Natural killer cell (primary cell): ENCODE results near the gene CCL8. TPM values are rescaled to one million over a fixed set of nuclear protein-coding genes. Genes with fewer than 3 reads are reported as not detected.

Source experiments
- ATAC-seq, 3 donors: fragments of 150-1000 bp in 2 of 3; fragments of 200-7000 bp in 1 of 3; cut with Tn5 transposase; 1 replicate in 1 of 3; 2 replicates in 2 of 3; pipeline ENCODE4 v1.10.0; 2021; ENCODE audit warnings: mild to moderate bottlenecking in 2 of 3, moderate library complexity in 2 of 3
- DNase-seq, 2 donors: peaks; one replicate each; pipeline versions ENCODE4 v3.0.0 to v3.0.0-alpha.2; 2013 to 2021; ENCODE audit warnings: mixed read lengths in 1 of 2
- H3K27ac ChIP-seq: one replicate; pipeline ENCODE4 v1.5.1; 2013; ENCODE audit warnings: mild to moderate bottlenecking, low read length
- H3K27me3 ChIP-seq: one replicate; pipeline ENCODE4 v1.6.1; 2013; ENCODE audit warnings: low read length; ENCODE audit not compliant: control insufficient read depth, insufficient read depth
- H3K36me3 ChIP-seq: one replicate; pipeline ENCODE4 v1.6.1; 2013; ENCODE audit warnings: low read length; ENCODE audit not compliant: control insufficient read depth, insufficient read depth
- H3K4me1 ChIP-seq: one replicate; pipeline ENCODE4 v1.6.1; 2013; ENCODE audit warnings: low read length; ENCODE audit not compliant: control insufficient read depth, insufficient read depth
- H3K4me3 ChIP-seq: one replicate; pipeline ENCODE4 v1.5.1; 2013; ENCODE audit warnings: low read length
- H3K9me3 ChIP-seq: one replicate; pipeline ENCODE4 v1.6.1; 2013; ENCODE audit warnings: low read length; ENCODE audit not compliant: control insufficient read depth, insufficient read depth
- H3K27ac Mint-ChIP-seq, 2 donors: one replicate each; pipeline ENCODE4 v1.8.0; 2022; ENCODE audit warnings: mild to moderate bottlenecking in 2 of 2, mixed read lengths in 2 of 2, moderate library complexity in 1 of 2
- H3K27me3 Mint-ChIP-seq, 2 donors: one replicate each; pipeline ENCODE4 v1.8.0; 2022; ENCODE audit warnings: low read depth in 2 of 2, mixed read lengths in 2 of 2
- H3K36me3 Mint-ChIP-seq: one replicate; pipeline ENCODE4 v1.8.0; 2022; ENCODE audit warnings: mixed read lengths
- H3K4me1 Mint-ChIP-seq, 2 donors: one replicate each; pipeline ENCODE4 v1.8.0; 2022; ENCODE audit warnings: mixed read lengths in 2 of 2
- H3K4me3 Mint-ChIP-seq: one replicate; pipeline ENCODE4 v1.8.0; 2022; ENCODE audit warnings: mild to moderate bottlenecking, moderate library complexity, mixed read lengths
- H3K9me3 Mint-ChIP-seq, 2 donors: one replicate each; pipeline ENCODE4 v1.8.0; 2022; ENCODE audit warnings: mixed read lengths in 2 of 2
- CTCF ChIP-seq: fragments of 200-600 bp; IDR thresholded peaks from one replicate; pipeline ENCODE4 v1.8.0; 2022; ENCODE audit warnings: antibody characterized with exemption
- WGBS: methylation state at CpG from one replicate; pipeline ENCODE4 v1.1.7; 2013; ENCODE audit warnings: missing lambda C conversion rate; ENCODE audit not compliant: insufficient coverage; 5-methylcytosine and 5-hydroxymethylcytosine counted together
- intact Hi-C: fragments of 100-400 bp; cut with micrococcal nuclease; formaldehyde crosslinking; loops from one replicate; pipeline ENCODE4 v1.14.2; 2022
- total RNA-seq, 4 donors: library from RNA; stranded (reverse); fragments of 120-200 nt in 1 of 4; gene quantifications; one replicate each; pipeline versions ENCODE4 v1.2.3 to v1.2.4, GENCODE V29; 2013 to 2022

The CCL8 gene
- total RNA-seq, 3 donors from 2014 or later (not counting 1 experiment from before 2014, with no cell fraction given): not detected

DNA sequence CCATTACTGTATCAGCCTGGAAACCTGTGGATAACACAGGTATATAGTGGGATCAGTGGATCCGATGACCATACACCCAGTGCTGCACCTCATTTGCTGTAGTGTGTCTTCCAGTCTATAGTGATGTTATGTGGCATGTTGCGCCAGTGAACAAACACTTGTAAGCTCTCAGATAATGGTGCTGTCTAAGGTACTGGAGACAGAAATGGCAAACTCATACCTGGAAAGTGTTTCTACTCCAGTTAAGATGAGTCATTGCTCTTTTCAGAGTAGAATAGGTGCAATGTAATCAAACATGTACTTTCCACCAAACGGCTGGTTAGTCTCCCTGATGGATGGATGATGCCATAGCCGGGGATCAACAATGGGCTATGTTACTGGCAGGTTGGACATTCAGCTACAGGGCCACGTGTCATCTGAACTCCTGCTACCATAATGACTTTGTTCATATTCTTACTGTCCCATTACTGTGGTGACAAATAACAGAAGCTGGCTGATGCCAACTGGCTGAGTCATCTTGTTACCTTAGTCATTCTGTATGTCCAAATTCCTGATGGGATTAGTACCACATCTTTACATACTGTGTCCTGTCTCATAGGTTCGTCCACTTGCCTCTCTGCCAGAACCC, 27.4 kb upstream of the CCL8 start:
- no peak for TF ChIP-seq CTCF
- Mint-ChIP-seq H3K27ac (no peak overlapping the region), H3K4me3 (no peak overlapping the region), H3K4me1 (no peaks in the 10 kb centered on the region), H3K9me3 (no peaks in the 10 kb centered on the region), H3K27me3 (peaks cover 8 to 10% of the 10 kb centered on the region in 2 donors), H3K36me3 (no peaks in the 10 kb centered on the region)
- intact Hi-C loops: no loop called here
- no peaks in the 10 kb centered on the region for H3K4me1 ChIP-seq
- no peak overlapping the region for H3K27ac ChIP-seq
- H3K27me3 ChIP-seq: no peaks in the 10 kb centered on the region
- H3K9me3 ChIP-seq: no peaks in the 10 kb centered on the region
- H3K36me3 ChIP-seq: no peaks in the 10 kb centered on the region
- WGBS: 87% methylated on average over 6 of the region's 6 CpGs
- no peak for DNase-seq
- no peak overlapping the region for H3K4me3 ChIP-seq
- no peak for ATAC-seq

DNA sequence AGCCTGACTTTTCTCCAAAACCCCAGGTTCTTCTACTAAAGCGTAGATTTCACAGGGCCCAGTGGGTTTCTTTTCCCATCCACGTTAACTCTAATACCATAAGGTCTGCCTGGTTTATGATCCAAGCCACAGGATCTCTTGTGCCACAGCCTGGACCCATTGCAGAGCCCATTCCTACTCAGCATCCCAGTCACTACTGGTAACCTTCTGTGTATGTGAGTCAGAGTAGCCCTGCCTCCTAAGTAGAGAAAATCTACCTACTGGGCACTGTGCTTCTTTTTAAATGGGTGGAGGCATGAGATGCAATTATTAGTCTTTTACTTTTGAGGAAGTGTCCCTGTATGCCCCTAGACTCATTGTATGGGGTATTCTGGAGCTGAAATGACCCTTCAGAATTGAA, 20.2 kb upstream of the CCL8 start:
- H3K4me1 ChIP-seq: no peaks in the 10 kb centered on the region
- DNase-seq (no peak), ATAC-seq (no peak)
- Mint-ChIP-seq H3K27me3 (peaks cover 10 to 29% of the 10 kb centered on the region in 2 donors), H3K36me3 (no peaks in the 10 kb centered on the region), H3K9me3 (no peaks in the 10 kb centered on the region), H3K4me3 (no peak overlapping the region), H3K4me1 (no peaks in the 10 kb centered on the region), H3K27ac (no peak overlapping the region)
- H3K36me3 ChIP-seq: no peaks in the 10 kb centered on the region
- H3K27me3 ChIP-seq: no peaks in the 10 kb centered on the region
- TF ChIP-seq CTCF: no peak
- H3K27ac ChIP-seq: no peak overlapping the region
- no peak overlapping the region for H3K4me3 ChIP-seq
- no peaks in the 10 kb centered on the region for H3K9me3 ChIP-seq
- intact Hi-C loops: no loop called here
- WGBS: 85% methylated on average over 2 of the region's 2 CpGs

DNA sequence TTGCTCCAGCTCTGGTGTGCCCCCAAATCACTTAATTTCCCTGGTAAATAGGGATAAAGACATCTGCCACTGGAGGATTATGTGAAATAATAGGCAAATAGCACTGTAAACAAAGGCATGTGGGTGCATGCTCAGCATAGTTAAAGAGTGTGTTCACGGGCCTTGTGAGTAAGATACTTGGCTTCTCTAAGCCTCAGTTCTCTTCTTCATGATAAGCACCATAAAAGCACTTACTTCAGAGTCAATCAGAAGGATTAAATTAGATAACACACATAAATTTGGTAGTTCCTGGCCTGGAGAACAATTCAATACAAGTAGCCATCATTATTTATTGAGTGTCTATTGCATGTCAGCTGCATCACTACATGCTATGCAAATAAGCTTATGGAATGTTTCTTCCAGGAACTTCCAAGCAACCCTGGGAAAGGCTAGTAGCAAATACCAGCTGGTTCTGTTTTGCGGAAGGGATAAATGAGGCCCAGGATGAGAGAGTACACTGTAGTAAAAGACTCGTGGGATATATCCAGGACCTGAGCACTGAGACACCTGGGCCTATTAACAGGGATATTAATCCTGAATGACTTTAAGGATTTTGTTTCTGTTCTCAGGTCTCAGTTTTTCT, 19.2 kb upstream of the CCL8 start:
- H3K36me3 Mint-ChIP-seq: no peaks in the 10 kb centered on the region
- H3K4me1 Mint-ChIP-seq: no peaks in the 10 kb centered on the region
- H3K27me3 Mint-ChIP-seq: peaks cover 17 to 29% of the 10 kb centered on the region in 2 donors
- Histone ChIP-seq H3K9me3 (no peaks in the 10 kb centered on the region), H3K27ac (no peak overlapping the region), H3K4me1 (no peaks in the 10 kb centered on the region), H3K4me3 (no peak overlapping the region), H3K27me3 (no peaks in the 10 kb centered on the region), H3K36me3 (no peaks in the 10 kb centered on the region)
- DNase-seq: no peak
- no peak overlapping the region for H3K4me3 Mint-ChIP-seq
- WGBS: 96% methylated on average over 3 of the region's 3 CpGs
- no peaks in the 10 kb centered on the region for H3K9me3 Mint-ChIP-seq
- H3K27ac Mint-ChIP-seq: no peak overlapping the region
- no peak for ATAC-seq
- intact Hi-C loops: no loop called here
- TF ChIP-seq CTCF: no peak
